Measurements from ENCODE around the gene SMIM41.

GRCh38 chr12:52151153-52151836 lies 71.8 kb downstream of the SMIM41 start:
- TF ChIP-seq CTCF (IDR thresholded peaks at IDR 0.05) (no peak), POLR2AphosphoS5 (IDR thresholded peaks at IDR 0.05) (no peak)
